HepG2 (cell line): Measurements from ENCODE around the gene COX4I1. TPM values are rescaled to one million over a fixed set of nuclear protein-coding genes. Genes with fewer than 3 reads are reported as not detected.

ENCODE experiments used
- ATAC-seq: fragments of 200-7000 bp; cut with Tn5 transposase; 3 replicates; pipeline ENCODE4 v1.9.1; 2020; ENCODE audit warnings: mild to moderate bottlenecking, moderate library complexity
- BruUV-seq: library from RNA; stranded (reverse); fragments of 400-500 nt; replicated peaks from 2 replicates; lab custom pipeline; 2021; lab: Mats Ljungman, UMichigan
- CTCF ChIA-PET: fragments of 300-600 bp; formaldehyde crosslinking; extraction: SDS; loops from one replicate; lab custom pipeline; 2021; ENCODE audit warnings: low total read pairs, inconsistent platforms, low intra/inter-chr PET ratio; lab: Yijun Ruan, JAX
- POLR2A ChIA-PET: fragments of 350-600 bp; sonication (Branson Sonifier 250); formaldehyde crosslinking; loops from one replicate; lab custom pipeline; 2020; ENCODE audit warnings: antibody characterized with exemption, inconsistent platforms; lab: Yijun Ruan, JAX
- DNase-seq: peaks from one replicate; pipeline ENCODE4 v3.0.0-alpha.2; 2015; ENCODE audit warnings: low spot score
- FAIRE-seq: peaks from 3 replicates; lab custom pipeline; 2011; peaks lifted over from hg19 to GRCh38; lab: Jason Lieb, UNC
- H2AFZ ChIP-seq: one replicate; pipeline ENCODE4 v1.6.1; 2011; ENCODE audit warnings: low read length, inconsistent platforms
- H3K27ac ChIP-seq: fragments of 300-600 bp; 3 replicates; pipeline ENCODE4 v1.8.0; 2011; ENCODE audit warnings: mixed run types, mild to moderate bottlenecking, mixed read lengths, low read length, inconsistent platforms; ENCODE audit not compliant: insufficient read depth; ENCODE audit errors: extremely low read length
- H3K27me3 ChIP-seq, 2 experiments: fragments of 200-600 bp in 1 of 2; 2 replicates in 1 of 2; 3 replicates in 1 of 2; pipeline versions ENCODE4 v1.6.0 to v1.8.0; 2011; ENCODE audit warnings: low read length in 2 of 2, mild to moderate bottlenecking in 2 of 2, moderate library complexity in 2 of 2, inconsistent platforms in 1 of 2; ENCODE audit not compliant: insufficient read depth in 2 of 2, control insufficient read depth in 1 of 2
- H3K36me3 ChIP-seq, 2 experiments: fragments of 200-600 bp in 1 of 2; replicated peaks in 1 of 2; 2 replicates in 1 of 2; 3 replicates in 1 of 2; pipeline versions ENCODE4 v1.5.1 to v1.8.0; 2011; ENCODE audit warnings: low read length in 2 of 2, inconsistent platforms in 1 of 2; ENCODE audit not compliant: insufficient read depth in 2 of 2, control insufficient read depth in 1 of 2
- H3K4me1 ChIP-seq: 2 replicates; pipeline ENCODE4 v1.5.1; 2012; ENCODE audit warnings: low read length, inconsistent platforms; ENCODE audit not compliant: insufficient read depth
- H3K4me2 ChIP-seq: 2 replicates; pipeline ENCODE4 v1.6.0; 2011; ENCODE audit warnings: low read depth, low read length, inconsistent platforms
- H3K4me3 ChIP-seq, 3 experiments: fragments of 200-600 bp in 1 of 3; sonication (generic), shearing (Covaris generic) in 1 of 3; replicated peaks in 1 of 3; 2 replicates each; pipeline ENCODE4 v1.5.1; 2011 to 2016; ENCODE audit warnings: low read length in 3 of 3, inconsistent platforms in 2 of 3, low read depth in 2 of 3, mild to moderate bottlenecking in 2 of 3, control low read depth in 1 of 3, mixed read lengths in 1 of 3; ENCODE audit not compliant: insufficient read depth in 1 of 3
- H3K79me2 ChIP-seq: one replicate; pipeline ENCODE4 v1.6.1; 2011; ENCODE audit warnings: low read length, inconsistent platforms; ENCODE audit not compliant: insufficient read depth
- H3K9ac ChIP-seq: 2 replicates; pipeline ENCODE4 v1.6.0; 2011; ENCODE audit warnings: mild to moderate bottlenecking, low read depth, low read length, inconsistent platforms; ENCODE audit not compliant: insufficient read depth
- H3K9me3 ChIP-seq: 2 replicates; pipeline ENCODE4 v1.5.1; 2012; ENCODE audit warnings: mild to moderate bottlenecking, low read length
- H4K20me1 ChIP-seq: 2 replicates; pipeline ENCODE4 v1.6.0; 2011; ENCODE audit warnings: inconsistent platforms, mild to moderate bottlenecking, low read length, moderate library complexity; ENCODE audit not compliant: insufficient read depth
- BCLAF1 ChIP-seq: fragments of 450-650 bp; IDR thresholded peaks from 2 replicates; pipeline ENCODE4 v1.6.1; 2017; ENCODE audit warnings: mild to moderate bottlenecking
- E2F1 ChIP-seq: sonication (generic); formaldehyde crosslinking; IDR thresholded peaks from 2 replicates; pipeline ENCODE4 v1.5.0; 2020; ENCODE audit warnings: missing genetic modification reagents
- ETV6 ChIP-seq: sonication (generic); formaldehyde crosslinking; conservative IDR thresholded peaks from 2 replicates; pipeline ENCODE4 v1.4.0; 2020; ENCODE audit warnings: missing genetic modification reagents
- NR0B2 ChIP-seq: sonication (generic); formaldehyde crosslinking; IDR thresholded peaks from 2 replicates; pipeline ENCODE4 v1.4.0; 2020; ENCODE audit warnings: mild to moderate bottlenecking, missing genetic modification reagents
- TFAP4 ChIP-seq: sonication (generic); IDR thresholded peaks from 2 replicates; pipeline ENCODE4 v1.6.1; 2016; ENCODE audit warnings: low read depth, borderline replicate concordance
- ZNF33A ChIP-seq: sonication (generic); formaldehyde crosslinking; IDR thresholded peaks from 2 replicates; pipeline ENCODE4 v1.5.1; 2020; ENCODE audit warnings: missing genetic modification reagents, mild to moderate bottlenecking, moderate library complexity, borderline replicate concordance
- ZNF646 ChIP-seq: sonication (generic); formaldehyde crosslinking; IDR thresholded peaks from 2 replicates; pipeline ENCODE4 v1.9.0; 2021; ENCODE audit warnings: mild to moderate bottlenecking, missing genetic modification reagents
- WGBS: methylation state at CpG from one replicate; pipeline ENCODE4 v1.1.6; 2017; ENCODE audit warnings: low lambda C conversion rate; 5-methylcytosine and 5-hydroxymethylcytosine counted together
- in situ Hi-C: cut with HindIII; loops from 2 replicates; pipeline ENCODE4 v1.10.0; 2017; ENCODE audit warnings: low pct_unique_long_range_greater_than_20kb; ENCODE audit not compliant: extremely low pct_ligation_motif_present
- intact Hi-C: fragments of 100-400 bp; cut with micrococcal nuclease; formaldehyde crosslinking; loops from one replicate; pipeline ENCODE4 v1.10.0; 2022; ENCODE audit not compliant: unreplicated experiment
- polyA plus RNA-seq, 8 experiments: library from polyadenylated mRNA; depleted of rRNA in 3 of 8; stranded (reverse) in 7 of 8; unstranded in 1 of 8; fragments of >200 nt; fragmentation: Illumina TruSeq in 4 of 8; extraction: Trizol in 4 of 8; gene quantifications; 2 replicates each; pipeline versions ENCODE4 v1.2.1 to v1.2.3, GENCODE V29; 2011 to 2016; ENCODE audit warnings: low read depth in 4 of 8, missing spikeins in 1 of 8, mixed read lengths in 1 of 8; ENCODE audit not compliant: insufficient read depth in 1 of 8
- total RNA-seq, 5 experiments: library from RNA; depleted of rRNA; stranded (reverse); fragments of >200 nt; fragmentation: Illumina TruSeq; extraction: Trizol; gene quantifications; 2 replicates each; pipeline ENCODE4 v1.2.3, GENCODE V29; 2016; ENCODE audit warnings: low read depth in 1 of 5

COX4I1 gene
- total and polyA plus RNA-seq, 2 of the 13 experiments (the other 11 are each of a cell fraction or from before 2014, with no cell fraction given): 658 to 902 TPM

GRCh38 chr16:85750827-85751697 is 48.4 kb upstream of the COX4I1 start, which contains the start of gene C16orf74:
Gene C16orf74, minus strand, starts transcription at chr16:85751096. Its CDS starts 15,879 bp downstream, at chr16:85735217.
- Histone ChIP-seq H3K27me3 (peaks cover 32 to 69% of the 10 kb centered on the region in 2 experiments), H2AFZ (no peak within 1 kb of the TSS), H3K4me1 (0 out of 2 replicates have a peak, but pooled peaks cover 22% of the 10 kb centered on the region), H4K20me1 (peaks cover 8% of the 10 kb centered on the region; the same call in 1 of the 2 replicates), H3K9me3 (no peaks in the 10 kb centered on the region), H3K79me2 (no peaks in the 10 kb centered on the region), H3K36me3 (no peaks in the 10 kb centered on the region), H3K9ac (no peak within 1 kb of the TSS), H3K27ac (no peak within 1 kb of the TSS), H3K4me2 (peak within 1 kb of the TSS; percentile 72), H3K4me3 (peak within 1 kb of the TSS; percentile 38 to 64 (median 49); a peak in 4 of 6 replicates)
- ChIA-PET POLR2A (no interaction called here), CTCF (no interaction called here)
- no peak for FAIRE-seq
- in situ Hi-C loops: no loop called here
- BruUV-seq: no TSS peak
- intact Hi-C loops: no loop called here
- no peak for DNase-seq
- peak; percentile 82 for ATAC-seq
- 5% methylated on average over 22 of the region's 96 CpGs for WGBS
- TF ChIP-seq ETV6 (no peak), BCLAF1 (no peak), ZNF646 (no peak), TFAP4 (no peak), NR0B2 (CRISPR knock-in tag) (0 out of 2 replicates have a peak, but pooled peaks have one; percentile 3), E2F1 (CRISPR knock-in tag) (no peak), ZNF33A (CRISPR knock-in tag) (no peak)
